Right atrium auricular region (tissue), 2 donors: ENCODE results near the gene TTC22. TPM values are rescaled to one million over a fixed set of nuclear protein-coding genes. Genes with fewer than 3 reads are reported as not detected.

Source experiments
- DNase-seq: peaks from one replicate; pipeline ENCODE4 v3.0.0-alpha.2; 2019; ENCODE audit warnings: low spot score
- H3K27ac ChIP-seq, 2 donors: fragments of 200-600 bp; sonication (generic); 1 replicate in 1 of 2; 2 replicates in 1 of 2; pipeline ENCODE4 v1.5.1; 2016 to 2019
- H3K27me3 ChIP-seq, 2 donors: fragments of 200-600 bp; sonication (generic); one replicate each; pipeline versions ENCODE4 v1.5.1 to v1.6.0; 2017 to 2019
- H3K36me3 ChIP-seq: fragments of 200-600 bp; sonication (generic); one replicate; pipeline ENCODE4 v1.5.1; 2016
- H3K4me1 ChIP-seq, 2 donors: fragments of 200-600 bp; sonication (generic); one replicate each; pipeline versions ENCODE4 v1.5.1 to v1.6.0; 2017 to 2019
- H3K4me3 ChIP-seq, 2 donors: fragments of 200-600 bp; sonication (generic); 1 replicate in 1 of 2; 2 replicates in 1 of 2; pipeline ENCODE4 v1.5.1; 2017 to 2019; ENCODE audit warnings: mild to moderate bottlenecking in 1 of 2, moderate library complexity in 1 of 2
- H3K9me3 ChIP-seq, 2 donors: fragments of 200-600 bp; sonication (generic); one replicate each; pipeline ENCODE4 v1.5.1; 2019
- total RNA-seq, 2 donors: library from RNA; depleted of rRNA; stranded (reverse); fragments of >200 nt; gene quantifications; one replicate each; pipeline ENCODE4 v1.1.0, GENCODE V29; 2016
- TF ChIP-seq, protein P1 (sequence below), 2 donors: fragments of 200-600 bp; sonication (generic); IDR thresholded peaks; one replicate each; pipeline ENCODE4 v1.5.1; 2019; ENCODE audit warnings: antibody characterized with exemption in 2 of 2

TTC22 gene
- total RNA-seq, 2 donors from 2014 or later: 0.43 to 0.70 TPM

DNA sequence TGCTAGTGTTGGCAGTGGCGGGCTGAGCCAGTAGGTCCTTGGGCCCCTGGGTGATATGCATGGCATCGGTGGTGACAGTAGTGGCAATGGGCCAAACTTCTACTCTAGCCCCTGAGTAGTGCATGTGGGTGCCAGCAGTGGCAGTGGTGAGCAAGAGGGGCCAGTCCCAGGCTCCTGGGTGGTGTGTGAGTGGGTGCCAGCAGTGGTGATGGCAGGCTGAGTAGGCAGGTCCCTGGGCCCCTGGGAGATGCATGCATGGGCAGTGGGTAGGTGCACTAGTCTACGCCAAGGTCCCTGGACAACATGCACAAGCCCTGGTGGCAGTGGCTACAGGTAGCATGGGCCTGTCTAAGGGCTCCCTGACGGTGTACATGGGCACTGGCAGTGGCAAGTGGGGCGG lies 24.6 kb upstream of the TTC22 start:
- Histone ChIP-seq H3K9me3 (peaks cover under 1 to 47% of the 10 kb centered on the region in 2 donors), H3K27ac (no peak overlapping the region), H3K4me1 (no peaks in the 10 kb centered on the region), H3K36me3 (no peaks in the 10 kb centered on the region), H3K27me3 (no peaks in the 10 kb centered on the region), H3K4me3 (no peak overlapping the region)
- TF ChIP-seq, protein P1, sequence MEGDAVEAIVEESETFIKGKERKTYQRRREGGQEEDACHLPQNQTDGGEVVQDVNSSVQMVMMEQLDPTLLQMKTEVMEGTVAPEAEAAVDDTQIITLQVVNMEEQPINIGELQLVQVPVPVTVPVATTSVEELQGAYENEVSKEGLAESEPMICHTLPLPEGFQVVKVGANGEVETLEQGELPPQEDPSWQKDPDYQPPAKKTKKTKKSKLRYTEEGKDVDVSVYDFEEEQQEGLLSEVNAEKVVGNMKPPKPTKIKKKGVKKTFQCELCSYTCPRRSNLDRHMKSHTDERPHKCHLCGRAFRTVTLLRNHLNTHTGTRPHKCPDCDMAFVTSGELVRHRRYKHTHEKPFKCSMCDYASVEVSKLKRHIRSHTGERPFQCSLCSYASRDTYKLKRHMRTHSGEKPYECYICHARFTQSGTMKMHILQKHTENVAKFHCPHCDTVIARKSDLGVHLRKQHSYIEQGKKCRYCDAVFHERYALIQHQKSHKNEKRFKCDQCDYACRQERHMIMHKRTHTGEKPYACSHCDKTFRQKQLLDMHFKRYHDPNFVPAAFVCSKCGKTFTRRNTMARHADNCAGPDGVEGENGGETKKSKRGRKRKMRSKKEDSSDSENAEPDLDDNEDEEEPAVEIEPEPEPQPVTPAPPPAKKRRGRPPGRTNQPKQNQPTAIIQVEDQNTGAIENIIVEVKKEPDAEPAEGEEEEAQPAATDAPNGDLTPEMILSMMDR (IDR thresholded peaks at IDR 0.05): no peak
- DNase-seq: no peak

DNA sequence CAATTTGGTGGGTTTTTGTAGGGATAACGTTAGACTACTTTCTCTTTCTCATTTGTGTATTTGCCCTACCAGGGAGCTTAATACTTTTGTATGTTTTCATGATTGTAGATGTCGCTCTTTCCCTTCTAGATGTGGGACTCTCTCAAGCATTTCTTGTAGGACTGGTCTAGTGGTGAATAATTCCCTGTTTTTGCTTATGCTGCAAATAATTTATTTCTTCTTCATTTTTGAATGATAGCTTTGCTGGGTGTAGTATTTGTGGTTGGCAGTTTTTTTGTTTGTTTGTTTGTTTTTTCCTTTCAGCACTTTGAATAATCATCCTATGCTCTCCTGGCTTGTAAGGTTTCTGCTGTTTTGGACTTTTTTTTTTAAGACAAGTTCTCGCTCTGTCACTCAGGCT lies 22.5 kb upstream of the TTC22 start:
- Histone ChIP-seq H3K4me1 (no peaks in the 10 kb centered on the region), H3K36me3 (no peaks in the 10 kb centered on the region), H3K9me3 (peaks cover 0 to 44% of the 10 kb centered on the region in 2 donors), H3K4me3 (no peak overlapping the region), H3K27me3 (no peaks in the 10 kb centered on the region), H3K27ac (no peak overlapping the region)
- no peak for DNase-seq
- TF ChIP-seq, protein P1 (IDR thresholded peaks at IDR 0.05): no peak

DNA sequence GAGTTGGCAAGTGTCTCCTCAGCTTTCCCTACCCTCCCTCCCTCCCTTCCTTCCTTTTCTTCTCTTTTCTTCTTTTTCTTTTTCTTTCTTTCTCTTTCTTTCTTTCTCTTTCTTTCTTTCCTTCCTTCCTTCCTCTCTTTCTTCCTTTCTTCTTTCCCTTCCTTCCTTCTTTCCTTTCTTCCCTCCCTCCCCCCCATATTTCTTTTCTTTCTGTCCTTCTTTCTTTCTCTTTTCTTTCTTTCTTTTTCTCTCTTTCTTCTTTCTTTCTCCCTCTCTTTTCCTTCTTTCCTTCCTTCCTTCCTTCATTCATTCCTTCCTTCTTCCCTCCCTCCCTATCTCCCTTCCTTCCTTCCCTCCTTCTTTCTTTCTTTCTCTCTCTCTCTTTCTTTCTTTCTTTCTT lies 18.6 kb upstream of the TTC22 start:
- Histone ChIP-seq H3K9me3 (peaks cover 0 to 25% of the 10 kb centered on the region in 2 donors), H3K36me3 (no peaks in the 10 kb centered on the region), H3K27me3 (no peaks in the 10 kb centered on the region), H3K4me3 (no peak overlapping the region), H3K4me1 (no peaks in the 10 kb centered on the region), H3K27ac (no peak overlapping the region)
- no peak for DNase-seq
- TF ChIP-seq, protein P1 (IDR thresholded peaks at IDR 0.05): no peak

DNA sequence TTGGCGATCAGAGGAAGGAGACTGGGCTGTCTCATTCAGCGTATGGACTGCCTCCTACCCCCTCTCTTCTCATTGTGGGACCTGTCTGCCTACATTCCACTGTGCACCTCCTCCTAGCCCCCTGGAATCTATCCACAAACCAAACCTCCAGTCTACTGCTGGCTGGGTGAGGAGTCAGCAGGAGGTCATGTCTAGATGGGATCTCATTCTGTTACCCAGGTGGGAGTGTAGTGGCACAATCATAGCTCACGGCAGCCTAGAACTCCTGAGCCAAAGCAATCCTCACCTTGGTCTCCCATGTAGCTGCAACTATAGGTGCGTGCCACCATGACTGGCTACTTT lies 18.0 kb upstream of the TTC22 start:
- Histone ChIP-seq H3K27ac (no peak overlapping the region), H3K27me3 (no peaks in the 10 kb centered on the region), H3K36me3 (no peaks in the 10 kb centered on the region)

DNA sequence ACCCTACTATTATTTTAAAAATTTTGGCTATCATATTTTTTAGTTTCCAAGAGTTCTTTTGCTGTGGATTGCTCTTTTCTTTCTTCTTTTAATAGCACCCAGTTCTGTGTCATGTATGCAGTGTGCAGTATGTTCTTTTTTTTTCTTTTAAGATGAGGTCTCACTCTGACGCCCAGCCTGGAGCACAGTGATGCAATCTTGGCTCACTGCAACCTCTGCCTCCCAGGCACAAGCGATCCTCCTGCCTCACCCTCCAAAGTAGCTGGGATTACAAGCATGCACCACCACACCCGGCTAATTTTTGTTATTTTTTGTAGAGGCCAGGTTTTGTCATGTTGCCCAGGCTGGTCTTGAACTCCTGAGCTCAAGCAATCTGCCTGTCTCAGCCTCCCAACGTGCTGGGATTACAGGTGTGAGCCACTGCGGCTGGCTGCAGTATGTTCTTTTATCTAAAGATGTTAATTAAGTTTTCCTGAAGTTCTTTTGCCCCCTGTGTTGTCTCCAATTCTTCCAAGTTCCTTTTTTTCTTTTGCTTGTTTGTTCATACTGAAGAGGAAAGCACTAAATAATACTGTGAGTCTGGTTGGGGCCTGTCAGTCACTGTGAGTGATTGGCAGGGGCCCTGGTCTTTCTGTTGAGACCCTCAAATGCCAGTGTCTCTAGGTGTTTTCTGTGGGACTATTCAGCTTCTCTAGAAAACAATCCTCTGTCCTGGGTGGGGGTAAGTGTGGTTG lies 17.5 kb upstream of the TTC22 start:
- Histone ChIP-seq H3K9me3 (peaks cover 0 to 14% of the 10 kb centered on the region in 2 donors), H3K27me3 (no peaks in the 10 kb centered on the region), H3K4me3 (no peak overlapping the region), H3K27ac (no peak overlapping the region), H3K4me1 (no peaks in the 10 kb centered on the region), H3K36me3 (no peaks in the 10 kb centered on the region)
- TF ChIP-seq, protein P1 (IDR thresholded peaks at IDR 0.05): no peak
- peak; percentile 11 for DNase-seq

More for the DNA sequence above, 18.0 kb upstream of the TTC22 start:
- H3K9me3 ChIP-seq: peaks cover 0 to 19% of the 10 kb centered on the region in 2 donors
- no peak overlapping the region for H3K4me3 ChIP-seq
- no peaks in the 10 kb centered on the region for H3K4me1 ChIP-seq
- TF ChIP-seq, protein P1 (IDR thresholded peaks at IDR 0.05): no peak
- peak; percentile 18 for DNase-seq

DNA sequence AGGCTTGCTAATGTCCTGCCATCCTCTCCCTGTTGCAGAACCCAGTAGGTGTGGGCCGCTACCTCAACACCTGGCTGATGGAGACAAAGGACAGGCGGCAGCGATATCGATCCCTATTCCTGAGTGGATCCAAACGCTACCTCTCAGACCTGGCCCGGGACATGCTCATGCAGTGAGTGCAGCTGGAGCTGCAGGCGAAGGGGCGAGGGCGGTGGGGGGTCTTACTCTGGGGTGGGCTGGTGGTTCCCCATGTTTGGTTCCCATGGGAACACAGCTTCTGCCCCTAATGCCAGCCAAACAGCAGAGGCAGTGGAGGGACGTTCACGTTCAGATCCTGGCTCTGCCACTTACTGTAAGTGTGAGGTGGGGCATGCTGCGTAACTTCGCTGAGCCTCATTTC lies 15.8 kb upstream of the TTC22 start:
- Histone ChIP-seq H3K4me1 (no peaks in the 10 kb centered on the region), H3K9me3 (no peaks in the 10 kb centered on the region), H3K27ac (no peak overlapping the region), H3K4me3 (no peak overlapping the region), H3K27me3 (no peaks in the 10 kb centered on the region), H3K36me3 (no peaks in the 10 kb centered on the region)
- TF ChIP-seq, protein P1 (IDR thresholded peaks at IDR 0.05): no peak
- no peak for DNase-seq
